Karpas-422 (cell line): ENCODE results near the gene ADAMTS3. TPM values are rescaled to one million over a fixed set of nuclear protein-coding genes. Genes with fewer than 3 reads are reported as not detected.
A peak's percentile ranks its signal among the peaks of the same experiment; 100 is the strongest.

ENCODE experiments used
- DNase-seq: peaks from one replicate; pipeline ENCODE4 v3.0.0-alpha.2; 2015
- H2AFZ ChIP-seq: fragments of 200-600 bp; sonication (generic); 2 replicates; pipeline ENCODE4 v1.6.1; 2014; ENCODE audit warnings: antibody characterized with exemption, low read length, mixed read lengths
- H3K27ac ChIP-seq: fragments of 200-600 bp; sonication (generic); 2 replicates; pipeline ENCODE4 v1.5.1; 2014; ENCODE audit warnings: mild to moderate bottlenecking, low read length, moderate library complexity
- H3K27me3 ChIP-seq: fragments of 200-600 bp; sonication (generic); 2 replicates; pipeline ENCODE4 v1.6.1; 2014; ENCODE audit warnings: low read length, mixed read lengths
- H3K36me3 ChIP-seq: fragments of 200-600 bp; sonication (generic); 2 replicates; pipeline ENCODE4 v1.6.1; 2014; ENCODE audit warnings: low read length, mixed read lengths; ENCODE audit not compliant: insufficient read depth
- H3K4me1 ChIP-seq: fragments of 200-600 bp; sonication (generic); 2 replicates; pipeline ENCODE4 v1.6.1; 2014; ENCODE audit warnings: mild to moderate bottlenecking, low read length, mixed read lengths
- H3K4me2 ChIP-seq: fragments of 200-600 bp; sonication (generic); 2 replicates; pipeline ENCODE4 v1.6.1; 2014; ENCODE audit warnings: low read length, low read depth, mild to moderate bottlenecking; ENCODE audit not compliant: poor library complexity, severe bottlenecking
- H3K4me3 ChIP-seq: fragments of 200-600 bp; sonication (generic); 2 replicates; pipeline ENCODE4 v1.5.1; 2014; ENCODE audit warnings: mild to moderate bottlenecking, antibody characterized with exemption, low read length, mixed read lengths
- H3K79me2 ChIP-seq: fragments of 200-600 bp; sonication (generic); 2 replicates; pipeline ENCODE4 v1.6.1; 2014; ENCODE audit warnings: mild to moderate bottlenecking, low read length, mixed read lengths
- H3K9ac ChIP-seq: fragments of 200-600 bp; sonication (generic); 2 replicates; pipeline ENCODE4 v1.6.0; 2014; ENCODE audit warnings: low read length
- H3K9me2 ChIP-seq: fragments of 200-600 bp; sonication (generic), shearing (Covaris generic); replicated peaks from 2 replicates; pipeline ENCODE4 v1.6.0; 2014; ENCODE audit warnings: mild to moderate bottlenecking, low read length, moderate library complexity; ENCODE audit not compliant: insufficient read depth
- H3K9me3 ChIP-seq: fragments of 300-700, 200-600 bp; sonication (generic); 2 replicates; pipeline ENCODE4 v1.6.1; 2014; ENCODE audit warnings: low read length, mixed read lengths
- H4K20me1 ChIP-seq: fragments of 200-600 bp; sonication (generic); 2 replicates; pipeline ENCODE4 v1.6.1; 2014; ENCODE audit warnings: mild to moderate bottlenecking, antibody characterized with exemption, low read length, low read depth; ENCODE audit not compliant: insufficient read depth
- total RNA-seq: library from RNA; depleted of rRNA; stranded (reverse); fragments of >200 nt; shearing (Covaris generic); gene quantifications from 2 replicates; pipeline ENCODE4 v1.2.3, GENCODE V29; 2014; ENCODE audit warnings: low replicate concordance

ADAMTS3 gene
- total RNA-seq, 1 experiment from 2014 or later, result not detected

- Histone ChIP-seq H3K9me3 (no peaks in the 10 kb centered on the region), H3K4me1 (no peaks in the 10 kb centered on the region), H3K4me3 (no peak overlapping the region), H3K36me3 (no peaks in the 10 kb centered on the region), H3K79me2 (no peaks in the 10 kb centered on the region), H3K9ac (no peak overlapping the region), H3K4me2 (no peak overlapping the region), H4K20me1 (no peaks in the 10 kb centered on the region), H3K27me3 (no peaks in the 10 kb centered on the region), H3K9me2 (no peaks in the 10 kb centered on the region), H3K27ac (no peak overlapping the region), H2AFZ (no peak overlapping the region)
- no peak for DNase-seq
These were observed 263.9 kb downstream of the ADAMTS3 start for GRCh38 chr4:72305080-72305479.

- Histone ChIP-seq H3K27ac (no peak overlapping the region), H3K4me2 (no peak overlapping the region), H3K36me3 (no peaks in the 10 kb centered on the region), H3K9ac (no peak overlapping the region), H3K79me2 (no peaks in the 10 kb centered on the region), H3K9me3 (no peaks in the 10 kb centered on the region), H3K4me3 (no peak overlapping the region), H3K27me3 (no peaks in the 10 kb centered on the region), H3K4me1 (no peaks in the 10 kb centered on the region), H4K20me1 (no peaks in the 10 kb centered on the region), H2AFZ (no peak overlapping the region), H3K9me2 (no peaks in the 10 kb centered on the region)
- peak; percentile 77 for DNase-seq
These were observed 265.9 kb downstream of the ADAMTS3 start for GRCh38 chr4:72302981-72303704.

GRCh38 chr4:72301759-72302158 is 267.3 kb downstream of the ADAMTS3 start:
- Histone ChIP-seq H3K36me3 (no peaks in the 10 kb centered on the region), H4K20me1 (no peaks in the 10 kb centered on the region), H3K9me2 (no peaks in the 10 kb centered on the region), H2AFZ (no peak overlapping the region), H3K4me2 (no peak overlapping the region), H3K79me2 (no peaks in the 10 kb centered on the region), H3K9ac (no peak overlapping the region), H3K27me3 (no peaks in the 10 kb centered on the region), H3K27ac (no peak overlapping the region), H3K4me1 (no peaks in the 10 kb centered on the region), H3K4me3 (no peak overlapping the region), H3K9me3 (no peaks in the 10 kb centered on the region)
- no peak for DNase-seq

- H3K4me2 ChIP-seq, result no peak overlapping the region
- H3K9me2 ChIP-seq, result no peaks in the 10 kb centered on the region
- no peaks in the 10 kb centered on the region for H3K36me3 ChIP-seq
- no peaks in the 10 kb centered on the region for H3K27me3 ChIP-seq
- no peak for DNase-seq
- H3K27ac ChIP-seq, result no peak overlapping the region
- no peaks in the 10 kb centered on the region for H4K20me1 ChIP-seq
- H3K79me2 ChIP-seq, result no peaks in the 10 kb centered on the region
- no peaks in the 10 kb centered on the region for H3K9me3 ChIP-seq
- H3K4me1 ChIP-seq, result no peaks in the 10 kb centered on the region
- H3K9ac ChIP-seq, result no peak overlapping the region
- no peak overlapping the region for H2AFZ ChIP-seq
- no peak overlapping the region for H3K4me3 ChIP-seq
These were observed 268.9 kb downstream of the ADAMTS3 start for GRCh38 chr4:72300126-72300525.

- Histone ChIP-seq H3K4me3 (no peak overlapping the region), H3K4me2 (no peak overlapping the region), H3K4me1 (no peaks in the 10 kb centered on the region), H3K9ac (no peak overlapping the region), H3K27ac (no peak overlapping the region), H3K79me2 (no peaks in the 10 kb centered on the region), H4K20me1 (no peaks in the 10 kb centered on the region), H3K9me3 (no peaks in the 10 kb centered on the region), H3K9me2 (no peaks in the 10 kb centered on the region), H3K27me3 (no peaks in the 10 kb centered on the region), H3K36me3 (no peaks in the 10 kb centered on the region), H2AFZ (no peak overlapping the region)
- DNase-seq, result peak; percentile 72
These were observed 273.0 kb downstream of the ADAMTS3 start for GRCh38 chr4:72295966-72296557.

GRCh38 chr4:72290737-72291136 is 278.3 kb downstream of the ADAMTS3 start:
- no peaks in the 10 kb centered on the region for H3K36me3 ChIP-seq
- H3K27me3 ChIP-seq, result no peaks in the 10 kb centered on the region
- H3K27ac ChIP-seq, result no peak overlapping the region
- H2AFZ ChIP-seq, result no peak overlapping the region
- H3K79me2 ChIP-seq, result no peaks in the 10 kb centered on the region
- no peak overlapping the region for H3K4me2 ChIP-seq
- H3K9me3 ChIP-seq, result no peaks in the 10 kb centered on the region
- DNase-seq, result no peak
- no peak overlapping the region for H3K9ac ChIP-seq
- no peak overlapping the region for H3K4me3 ChIP-seq
- H3K9me2 ChIP-seq, result no peaks in the 10 kb centered on the region
- H3K4me1 ChIP-seq, result no peaks in the 10 kb centered on the region
- no peaks in the 10 kb centered on the region for H4K20me1 ChIP-seq

- Histone ChIP-seq H3K9ac (no peak overlapping the region), H3K27ac (no peak overlapping the region), H3K9me2 (no peaks in the 10 kb centered on the region), H3K4me1 (no peaks in the 10 kb centered on the region), H3K9me3 (no peaks in the 10 kb centered on the region), H2AFZ (no peak overlapping the region), H3K4me2 (no peak overlapping the region), H3K27me3 (no peaks in the 10 kb centered on the region), H3K4me3 (no peak overlapping the region), H3K79me2 (no peaks in the 10 kb centered on the region), H3K36me3 (no peaks in the 10 kb centered on the region), H4K20me1 (no peaks in the 10 kb centered on the region)
- DNase-seq, result no peak
These were observed 282.1 kb downstream of the ADAMTS3 start for GRCh38 chr4:72286910-72287309.

GRCh38 chr4:72286185-72286584 is 282.8 kb downstream of the ADAMTS3 start:
- no peaks in the 10 kb centered on the region for H3K27me3 ChIP-seq
- no peak overlapping the region for H3K4me2 ChIP-seq
- no peak overlapping the region for H3K4me3 ChIP-seq
- no peak overlapping the region for H3K9ac ChIP-seq
- no peaks in the 10 kb centered on the region for H3K4me1 ChIP-seq
- no peaks in the 10 kb centered on the region for H3K9me3 ChIP-seq
- DNase-seq, result peak; percentile 65
- no peak overlapping the region for H2AFZ ChIP-seq
- no peaks in the 10 kb centered on the region for H3K9me2 ChIP-seq
- no peaks in the 10 kb centered on the region for H3K36me3 ChIP-seq
- H3K79me2 ChIP-seq, result no peaks in the 10 kb centered on the region
- no peak overlapping the region for H3K27ac ChIP-seq
- H4K20me1 ChIP-seq, result no peaks in the 10 kb centered on the region
